Central memory CD8-positive, alpha-beta T cell (primary cell): Measurements from ENCODE around the gene NAA50.

ENCODE experiments used
- ATAC-seq: fragments of 150-1000 bp; cut with Tn5 transposase; replicated peaks from 2 replicates; pipeline ENCODE4 v1.10.0; 2022; ENCODE audit warnings: mild to moderate bottlenecking, moderate FRiP score, moderate number of reproducible peaks; ENCODE audit not compliant: poor library complexity, severe bottlenecking; ENCODE audit errors: extremely low read depth
- DNase-seq, 2 donors: peaks; one replicate each; pipeline ENCODE4 v3.0.0; 2021; ENCODE audit warnings: low spot score in 2 of 2
- H3K27ac Mint-ChIP-seq: one replicate; pipeline ENCODE4 v1.8.0; 2022; ENCODE audit warnings: low read depth, mild to moderate bottlenecking, moderate library complexity, mixed read lengths
- H3K27me3 Mint-ChIP-seq: one replicate; pipeline ENCODE4 v1.8.0; 2022; ENCODE audit warnings: mixed read lengths
- H3K36me3 Mint-ChIP-seq: one replicate; pipeline ENCODE4 v1.8.0; 2022; ENCODE audit warnings: mild to moderate bottlenecking, moderate library complexity, mixed read lengths; ENCODE audit not compliant: insufficient read depth
- H3K4me1 Mint-ChIP-seq: one replicate; pipeline ENCODE4 v1.8.0; 2022; ENCODE audit warnings: mixed read lengths
- H3K4me3 Mint-ChIP-seq: one replicate; pipeline ENCODE4 v1.8.0; 2022; ENCODE audit warnings: mild to moderate bottlenecking, moderate library complexity, mixed read lengths
- H3K9me3 Mint-ChIP-seq: one replicate; pipeline ENCODE4 v1.8.0; 2022; ENCODE audit warnings: mixed read lengths

Gene NAA50

DNA sequence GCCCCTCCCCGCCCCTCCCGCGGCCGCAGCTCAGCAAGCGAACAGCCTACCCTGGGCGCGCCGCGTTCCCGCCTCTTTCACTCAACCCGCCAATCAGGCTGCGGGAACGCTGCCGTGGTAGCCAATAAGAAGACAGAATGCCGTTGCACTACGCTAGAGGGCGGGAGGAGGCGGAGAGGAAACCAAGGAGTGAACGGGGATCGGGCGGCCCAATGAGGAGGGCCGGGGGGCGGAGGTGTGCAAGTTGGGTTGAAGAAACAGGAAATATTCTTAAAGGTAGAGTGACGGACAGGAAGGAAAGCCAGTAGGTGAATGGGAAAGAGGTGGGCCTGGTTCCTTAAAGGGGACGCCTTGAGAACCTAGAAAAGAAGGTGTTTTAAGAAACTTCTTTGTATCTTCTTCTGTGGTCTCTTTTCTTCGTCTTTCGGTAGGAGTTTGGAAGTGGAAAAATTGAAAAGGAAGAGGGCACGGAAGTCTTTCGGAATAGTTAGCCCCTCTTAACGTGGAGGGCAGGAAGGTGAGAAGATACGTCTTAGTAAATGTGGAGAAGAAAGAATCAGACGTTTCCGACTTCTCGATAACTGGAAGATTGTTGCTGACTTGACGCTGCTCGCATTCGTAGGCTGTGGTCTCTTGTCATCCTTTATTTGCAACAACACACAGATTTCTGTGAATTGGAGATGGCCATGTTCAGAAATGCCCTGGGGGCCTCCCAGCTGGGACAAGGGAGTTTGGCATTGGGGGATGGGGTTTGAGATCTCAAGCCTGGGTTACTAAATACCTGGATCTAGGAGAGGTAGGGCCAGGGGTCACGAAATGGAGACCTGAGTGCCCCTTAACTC, 49.2 kb downstream of the NAA50 start:
- DNase-seq (peak; percentile 95 to 99), ATAC-seq (peak; percentile 80)

DNA sequence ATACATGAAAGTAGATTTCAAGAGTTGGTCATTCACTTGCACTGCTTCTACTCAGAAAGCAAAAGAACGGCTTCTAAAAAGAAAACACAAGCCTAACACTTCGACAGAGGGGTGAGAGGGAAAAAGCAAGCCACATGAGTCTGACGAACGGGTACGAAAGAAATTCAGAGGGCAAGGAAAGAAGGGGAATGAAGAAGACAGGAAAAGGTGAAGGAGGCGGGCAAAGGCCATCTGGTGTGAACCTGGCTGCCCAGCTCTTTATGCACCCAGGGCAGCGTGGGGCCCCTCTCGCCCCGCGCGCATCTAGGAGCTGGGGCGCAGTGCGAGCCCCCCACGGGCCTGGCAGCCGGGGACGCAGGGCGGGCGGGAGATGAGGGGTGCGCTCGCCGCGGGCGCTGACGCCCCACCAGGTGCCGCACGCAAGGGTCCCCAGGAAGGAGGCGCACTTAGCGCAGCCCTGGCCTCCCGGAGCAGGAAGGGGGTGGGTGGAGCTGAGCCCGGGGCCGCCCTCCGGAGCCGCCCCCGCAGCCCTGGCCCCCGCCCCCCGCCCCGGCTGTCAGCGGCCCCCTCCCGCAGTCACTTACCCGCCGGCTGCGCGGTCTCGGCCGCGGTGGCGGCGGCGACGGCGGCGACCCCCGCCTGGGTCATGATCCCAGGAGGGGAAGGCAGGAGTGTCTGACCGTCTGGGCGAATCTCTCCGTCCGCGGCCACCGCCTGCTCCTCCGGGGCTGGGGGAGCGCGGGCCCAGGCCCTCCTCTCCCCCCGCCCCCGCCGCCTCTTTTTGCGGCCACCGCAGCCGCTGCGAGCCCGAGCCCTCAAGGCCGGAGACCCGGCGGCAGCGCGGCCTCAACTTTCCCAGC, 50.0 kb downstream of the NAA50 start, which contains the start of gene USF3:
TSS of gene USF3 (minus strand) at position 857 of the 860 bp plus-strand sequence. CDS start 21,764 bp downstream, outside the sequence.
- Mint-ChIP-seq H3K4me1 (peaks cover 22% of the 10 kb centered on the region), H3K27me3 (no peaks in the 10 kb centered on the region), H3K9me3 (no peaks in the 10 kb centered on the region), H3K36me3 (peaks cover 6% of the 10 kb centered on the region), H3K4me3 (peak within 1 kb of the TSS; percentile 92), H3K27ac (peak within 1 kb of the TSS; percentile 95)
- DNase-seq, result peak; percentile 61 to 69
- peak; percentile 77 for ATAC-seq

More for the DNA sequence above, 49.2 kb downstream of the NAA50 start:
- H3K4me1 Mint-ChIP-seq, result peaks cover 22% of the 10 kb centered on the region
- no peaks in the 10 kb centered on the region for H3K9me3 Mint-ChIP-seq
- no peak overlapping the region for H3K27ac Mint-ChIP-seq
- H3K4me3 Mint-ChIP-seq, result no peak overlapping the region
- H3K36me3 Mint-ChIP-seq, result peaks cover 6% of the 10 kb centered on the region
- no peaks in the 10 kb centered on the region for H3K27me3 Mint-ChIP-seq

DNA sequence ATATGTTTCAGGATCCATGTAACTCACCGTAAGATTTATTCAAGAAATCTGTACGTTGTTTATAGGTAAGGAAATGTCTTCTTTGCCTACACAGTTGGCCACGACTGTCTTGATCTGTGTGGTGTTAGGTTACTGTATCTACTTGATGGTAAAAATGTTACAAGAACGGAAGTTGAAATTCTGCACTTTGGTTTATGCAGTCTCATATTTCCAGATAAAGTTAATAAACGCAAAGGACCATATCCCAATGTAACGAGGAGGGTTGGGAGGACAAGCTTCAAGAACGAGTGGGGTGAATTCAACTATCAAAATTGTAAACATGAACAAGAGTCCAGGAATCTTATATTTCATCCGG, 50.6 kb downstream of the NAA50 start:
- Mint-ChIP-seq H3K27me3 (no peaks in the 10 kb centered on the region), H3K36me3 (peaks cover 6% of the 10 kb centered on the region), H3K27ac (peak overlapping the region; percentile 95), H3K9me3 (no peaks in the 10 kb centered on the region), H3K4me1 (peaks cover 22% of the 10 kb centered on the region), H3K4me3 (peak overlapping the region; percentile 92)
- ATAC-seq (no peak), DNase-seq (no peak)

DNA sequence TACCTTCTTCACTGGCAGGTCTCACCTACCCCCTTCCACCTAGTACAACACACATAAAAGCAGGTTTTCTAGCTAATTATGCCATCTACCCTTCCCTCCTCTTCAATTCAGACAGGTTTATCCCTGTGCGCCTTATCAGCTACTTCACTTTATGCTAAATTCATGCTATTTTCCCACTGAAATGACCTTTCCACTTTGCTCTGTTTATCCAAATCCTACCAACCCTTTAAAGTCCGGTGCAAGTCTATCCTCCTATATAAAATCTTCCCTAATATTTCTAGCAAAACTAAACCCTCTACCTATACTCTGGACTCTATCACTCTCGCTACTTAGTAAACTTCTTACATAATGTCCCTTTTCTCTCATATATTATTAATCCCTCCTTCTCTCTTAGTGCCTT, 55.6 kb downstream of the NAA50 start:
- Mint-ChIP-seq H3K4me1 (peaks cover 30% of the 10 kb centered on the region), H3K27me3 (no peaks in the 10 kb centered on the region), H3K9me3 (no peaks in the 10 kb centered on the region), H3K36me3 (peaks cover 5% of the 10 kb centered on the region), H3K27ac (no peak overlapping the region), H3K4me3 (no peak overlapping the region)
- DNase-seq (no peak), ATAC-seq (no peak)

DNA sequence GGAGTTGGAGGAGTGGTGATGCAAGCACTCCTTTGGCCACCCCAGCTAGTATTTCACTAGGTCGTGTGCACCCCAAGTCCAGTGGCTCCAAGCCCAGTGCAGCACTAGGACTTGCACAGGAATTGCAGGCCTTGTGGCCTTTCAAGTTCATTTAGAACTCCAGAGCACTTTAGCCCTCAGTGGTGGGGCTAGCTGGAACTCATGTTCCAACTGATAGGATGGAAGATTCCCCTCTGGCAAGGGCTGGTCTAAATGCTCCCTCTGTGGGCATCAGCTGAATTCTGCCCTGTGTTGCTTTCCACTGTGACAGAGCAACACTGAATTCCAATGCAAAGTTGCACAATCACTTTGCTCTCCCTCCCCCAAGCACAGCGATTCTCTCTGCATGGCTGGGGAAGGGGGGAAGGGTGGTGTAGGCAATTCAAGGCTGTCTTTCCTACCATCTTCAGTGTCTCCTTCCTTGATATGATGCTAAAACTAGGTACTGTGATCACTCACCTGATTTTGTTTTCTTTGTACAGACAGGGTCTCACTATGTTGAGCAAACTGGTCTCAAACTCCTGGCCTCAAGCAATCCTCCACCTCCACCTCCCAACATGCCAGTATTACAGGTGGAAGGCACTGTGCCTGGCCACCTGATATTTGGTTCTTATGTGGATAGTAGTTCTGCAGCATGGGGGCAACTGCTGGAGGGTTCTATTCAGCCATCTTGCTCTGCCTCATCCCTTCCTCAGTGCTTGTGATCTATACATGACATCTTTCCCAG, 59.9 kb downstream of the NAA50 start:
- Mint-ChIP-seq H3K27me3 (no peaks in the 10 kb centered on the region), H3K36me3 (peaks cover 7% of the 10 kb centered on the region), H3K4me1 (peaks cover 20% of the 10 kb centered on the region), H3K9me3 (peaks cover 9% of the 10 kb centered on the region), H3K27ac (no peak overlapping the region), H3K4me3 (no peak overlapping the region)
- DNase-seq (no peak), ATAC-seq (no peak)

DNA sequence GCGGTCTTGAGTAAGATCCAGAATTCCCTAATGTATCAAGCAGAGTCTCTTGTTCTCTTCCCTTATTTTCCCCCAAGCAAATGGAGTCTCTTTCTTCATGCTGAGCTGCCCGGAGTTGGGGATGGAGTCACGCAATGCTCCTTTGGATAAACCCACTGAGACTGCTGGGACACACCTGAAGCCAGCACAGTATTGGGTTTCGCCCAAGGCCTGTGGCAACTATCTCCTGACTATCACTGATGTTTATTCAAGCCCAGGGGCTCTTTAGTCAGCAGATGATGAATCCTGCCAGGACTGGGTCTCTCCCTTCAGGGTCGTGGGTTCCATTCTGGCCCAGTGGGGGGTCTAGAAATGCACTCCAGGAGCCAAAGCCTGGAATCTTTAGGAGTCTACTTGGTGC, 60.9 kb downstream of the NAA50 start:
- Mint-ChIP-seq H3K9me3 (peaks cover 9% of the 10 kb centered on the region), H3K4me1 (peaks cover 21% of the 10 kb centered on the region), H3K36me3 (peaks cover 8% of the 10 kb centered on the region), H3K27me3 (no peaks in the 10 kb centered on the region), H3K27ac (no peak overlapping the region), H3K4me3 (no peak overlapping the region)
- DNase-seq (no peak), ATAC-seq (no peak)

DNA sequence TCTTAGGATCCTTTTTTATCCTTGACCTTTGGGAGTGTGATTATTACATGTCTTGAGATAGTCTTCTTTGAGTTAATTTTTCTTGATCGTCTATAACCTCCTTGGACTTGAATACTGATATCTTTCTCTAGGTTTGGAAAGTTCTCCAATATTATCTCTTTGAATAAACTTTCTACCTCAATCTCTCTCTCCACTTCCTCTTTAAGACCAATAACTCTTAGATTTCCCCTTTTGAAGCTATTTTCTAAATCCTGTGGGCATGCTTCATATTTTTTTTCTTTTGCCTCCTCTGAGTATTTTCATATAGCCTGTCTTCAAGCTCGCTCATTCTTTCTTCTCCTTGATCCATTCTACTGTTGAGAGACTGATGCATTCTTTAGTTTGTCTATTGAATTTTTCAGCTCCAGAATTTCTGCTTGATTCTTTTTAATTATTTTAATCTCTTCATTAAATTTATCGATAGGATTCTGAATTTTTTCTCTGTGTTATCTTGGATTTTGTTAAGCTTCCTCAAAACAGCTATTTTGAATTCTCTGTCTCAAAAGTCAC, 61.7 kb downstream of the NAA50 start:
- Mint-ChIP-seq H3K27ac (no peak overlapping the region), H3K4me3 (no peak overlapping the region), H3K9me3 (peaks cover 9% of the 10 kb centered on the region), H3K36me3 (peaks cover 8% of the 10 kb centered on the region), H3K4me1 (peaks cover 28% of the 10 kb centered on the region), H3K27me3 (no peaks in the 10 kb centered on the region)
- no peak for DNase-seq
- ATAC-seq, result no peak

DNA sequence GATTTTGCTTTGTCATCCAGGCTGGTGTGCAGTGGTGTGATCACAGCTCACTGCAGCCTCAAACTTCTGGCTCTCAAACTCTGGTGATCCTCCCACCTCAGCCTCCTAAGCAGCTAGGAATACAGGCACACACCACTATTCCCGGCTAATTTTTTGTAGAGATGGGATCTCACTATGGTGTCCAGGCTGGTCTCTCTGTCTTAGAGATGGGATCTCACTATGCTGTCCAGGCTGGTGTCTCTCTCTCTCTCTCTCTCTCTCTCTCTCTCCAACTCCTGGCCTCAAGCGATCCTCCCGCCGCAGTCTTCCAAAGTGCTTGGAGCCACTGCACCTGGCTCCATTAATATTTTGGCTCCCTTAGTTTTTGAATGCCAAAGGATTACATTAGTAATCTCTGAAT, 67.3 kb downstream of the NAA50 start:
- Mint-ChIP-seq H3K27ac (no peak overlapping the region), H3K36me3 (peaks cover 28% of the 10 kb centered on the region), H3K4me3 (no peak overlapping the region), H3K9me3 (no peaks in the 10 kb centered on the region), H3K4me1 (peaks cover 27% of the 10 kb centered on the region), H3K27me3 (no peaks in the 10 kb centered on the region)
- no peak for DNase-seq
- no peak for ATAC-seq

DNA sequence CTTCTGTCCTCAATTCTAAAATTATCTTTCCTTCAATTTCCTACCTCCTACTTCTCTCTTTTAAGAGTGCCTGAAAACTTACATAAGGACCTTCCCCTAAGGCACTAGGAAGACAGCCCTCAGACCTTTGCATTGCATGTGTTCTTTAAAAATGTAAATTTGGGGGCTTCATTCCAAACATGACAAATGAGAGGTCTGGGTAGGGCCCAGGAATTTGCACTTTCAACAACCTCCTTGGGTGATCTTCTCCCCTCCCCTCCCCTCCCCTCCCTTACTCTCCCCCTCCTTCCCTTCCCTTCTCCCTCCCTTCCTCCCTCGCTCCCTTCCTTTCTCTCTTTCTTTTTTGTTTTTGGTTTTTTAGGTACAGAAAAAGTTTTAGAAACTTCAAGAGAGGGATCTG, 68.3 kb downstream of the NAA50 start:
- H3K4me1 Mint-ChIP-seq, result peaks cover 27% of the 10 kb centered on the region
- no peak for ATAC-seq
- H3K4me3 Mint-ChIP-seq, result no peak overlapping the region
- no peaks in the 10 kb centered on the region for H3K9me3 Mint-ChIP-seq
- H3K27me3 Mint-ChIP-seq, result no peaks in the 10 kb centered on the region
- H3K36me3 Mint-ChIP-seq, result peaks cover 31% of the 10 kb centered on the region
- no peak overlapping the region for H3K27ac Mint-ChIP-seq
- DNase-seq, result no peak

DNA sequence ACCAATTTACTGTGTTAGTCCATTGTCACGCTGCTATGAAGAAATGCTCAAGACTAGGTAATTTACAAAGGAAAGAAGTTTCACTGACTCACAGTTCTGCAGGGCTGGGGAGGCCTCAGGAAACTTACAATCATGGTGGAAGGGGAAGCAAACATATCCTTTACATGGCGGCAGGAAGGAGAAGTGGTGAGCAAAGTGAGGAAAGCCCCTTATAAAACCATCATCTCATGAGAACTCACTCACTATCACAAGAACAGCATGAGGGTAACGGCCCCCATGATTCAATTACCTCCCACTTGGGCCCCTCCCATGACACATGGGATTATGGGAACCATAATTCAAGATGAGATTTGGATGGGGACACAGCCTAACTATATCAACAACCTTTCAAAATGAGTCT, 69.8 kb downstream of the NAA50 start:
- no peak overlapping the region for H3K27ac Mint-ChIP-seq
- no peaks in the 10 kb centered on the region for H3K27me3 Mint-ChIP-seq
- H3K4me3 Mint-ChIP-seq, result no peak overlapping the region
- H3K36me3 Mint-ChIP-seq, result peaks cover 37% of the 10 kb centered on the region
- H3K9me3 Mint-ChIP-seq, result no peaks in the 10 kb centered on the region
- H3K4me1 Mint-ChIP-seq, result peaks cover 27% of the 10 kb centered on the region
- DNase-seq (no peak), ATAC-seq (no peak)

DNA sequence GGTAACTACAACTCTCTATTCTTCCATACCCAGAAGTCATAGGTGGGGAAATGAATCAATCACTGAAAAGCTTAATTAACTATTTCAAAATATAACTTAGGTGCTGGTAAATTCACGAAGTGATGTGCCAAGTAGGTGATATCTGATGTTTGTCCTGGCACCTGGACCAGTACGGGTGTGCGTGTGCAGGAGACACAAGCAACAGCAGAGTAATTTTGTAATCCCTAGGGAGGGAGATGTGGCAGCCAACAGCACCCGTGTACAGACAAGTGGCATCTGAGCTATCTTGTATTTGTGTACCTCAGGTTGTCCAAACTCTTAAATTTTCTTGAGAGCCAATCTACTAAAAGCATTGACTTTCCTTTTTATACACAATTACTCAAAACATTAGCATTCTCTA, 72.5 kb downstream of the NAA50 start:
- no peaks in the 10 kb centered on the region for H3K27me3 Mint-ChIP-seq
- H3K4me3 Mint-ChIP-seq, result no peak overlapping the region
- peaks cover 27% of the 10 kb centered on the region for H3K4me1 Mint-ChIP-seq
- no peak for DNase-seq
- no peaks in the 10 kb centered on the region for H3K9me3 Mint-ChIP-seq
- no peak for ATAC-seq
- H3K27ac Mint-ChIP-seq, result no peak overlapping the region
- H3K36me3 Mint-ChIP-seq, result peaks cover 37% of the 10 kb centered on the region

DNA sequence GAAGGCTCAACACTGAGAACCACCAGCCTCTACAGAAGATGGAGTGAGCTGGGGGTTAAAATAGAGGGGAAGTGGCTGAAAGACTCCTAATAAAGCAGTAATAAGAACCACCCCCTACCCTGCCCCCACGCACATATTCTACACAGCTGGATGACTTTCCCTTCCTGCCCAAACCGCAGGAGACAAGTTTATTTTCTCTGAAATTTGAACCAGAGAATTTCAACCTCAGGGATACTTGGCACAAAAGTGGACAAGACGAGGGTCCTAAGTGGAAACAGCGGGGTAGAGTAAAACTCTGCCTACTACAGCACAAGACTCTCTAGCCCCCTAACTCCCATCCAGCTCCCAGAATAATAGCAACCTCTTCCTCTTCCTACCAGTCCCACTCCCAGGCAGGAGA, 78.0 kb downstream of the NAA50 start:
- Mint-ChIP-seq H3K27ac (no peak overlapping the region), H3K4me1 (peaks cover 25% of the 10 kb centered on the region)

More for the DNA sequence above, 78.0 kb downstream of the NAA50 start:
- H3K36me3 Mint-ChIP-seq, result peaks cover 16% of the 10 kb centered on the region
- H3K27me3 Mint-ChIP-seq, result no peaks in the 10 kb centered on the region
- no peak for ATAC-seq
- no peaks in the 10 kb centered on the region for H3K9me3 Mint-ChIP-seq
- no peak for DNase-seq
- no peak overlapping the region for H3K4me3 Mint-ChIP-seq
